ENCODE results near the gene SETX. TPM values are rescaled to one million over a fixed set of nuclear protein-coding genes. Genes with fewer than 3 reads are reported as not detected.

SETX gene
- total RNA-seq, 2 experiments from 2014 or later: 67.9 to 79.2 TPM

- no peak overlapping the region for H3K4me3 ChIP-seq (ENCODE audit: low read depth, low read length, poor library complexity, severe bottlenecking)
- intact Hi-C loops (cut with micrococcal nuclease; ENCODE audit: unreplicated experiment): no loop called here
- no peaks in the 10 kb centered on the region for H3K79me2 ChIP-seq (ENCODE audit: insufficient read depth, low read depth, low read length)
- peak; percentile 27 for DNase-seq (ENCODE audit: low spot score)
- H3K36me3 ChIP-seq (ENCODE audit: insufficient read depth, low read length): no peaks in the 10 kb centered on the region
- H3K4me2 ChIP-seq (ENCODE audit: low read length): no peak overlapping the region
- CTCF ChIA-PET (ENCODE audit: unreplicated experiment): no interaction called here
- H3K9me3 ChIP-seq (ENCODE audit: low read length): no peaks in the 10 kb centered on the region
- POLR2A ChIA-PET: no interaction called here
- BruUV-seq (replicated peaks): no TSS peak
- no peaks in the 10 kb centered on the region for H3K9me2 ChIP-seq (ENCODE audit: insufficient read depth, low read length)
- peaks cover 17% of the 10 kb centered on the region for H3K4me1 ChIP-seq (ENCODE audit: insufficient read depth, low read length, poor library complexity, severe bottlenecking)
- no peak overlapping the region for H2AFZ ChIP-seq (ENCODE audit: low read length)
- TF ChIP-seq EZH2phosphoT487 (IDR thresholded peaks at IDR 0.05; ENCODE audit: borderline replicate concordance, low read depth, low read length) (no peak), CTCF (conservative IDR thresholded peaks at IDR 0.05; ENCODE audit: low read length) (peak; percentile 55)
- H4K20me1 ChIP-seq (ENCODE audit: insufficient read depth, low read length): no peaks in the 10 kb centered on the region
- no peak overlapping the region for H3K27ac ChIP-seq (ENCODE audit: low read depth, low read length, poor library complexity, severe bottlenecking)
These were observed 111.4 kb downstream of the SETX start for GRCh38 chr9:132243156-132244074.

GRCh38 chr9:132242621-132243155 lies 112.1 kb downstream of the SETX start:
- peak; percentile 25 for DNase-seq (ENCODE audit: low spot score)
- CTCF ChIA-PET (ENCODE audit: unreplicated experiment): no interaction called here

More at GRCh38 chr9:132242621-132243155, 112.1 kb downstream of the SETX start:
- H3K36me3 ChIP-seq (ENCODE audit: insufficient read depth, low read length): no peaks in the 10 kb centered on the region
- TF ChIP-seq EZH2phosphoT487 (IDR thresholded peaks at IDR 0.05; ENCODE audit: borderline replicate concordance, low read depth, low read length): no peak
- TF ChIP-seq CTCF (conservative IDR thresholded peaks at IDR 0.05; ENCODE audit: low read length): 0 out of 2 replicates have a peak, but pooled peaks have one; percentile 32
- peaks cover 17% of the 10 kb centered on the region for H3K4me1 ChIP-seq (ENCODE audit: insufficient read depth, low read length, poor library complexity, severe bottlenecking)
- no peaks in the 10 kb centered on the region for H3K79me2 ChIP-seq (ENCODE audit: insufficient read depth, low read depth, low read length)
- POLR2A ChIA-PET: no interaction called here
- H3K4me3 ChIP-seq (ENCODE audit: low read depth, low read length, poor library complexity, severe bottlenecking): peak overlapping the region; percentile 69
- no peaks in the 10 kb centered on the region for H3K9me2 ChIP-seq (ENCODE audit: insufficient read depth, low read length)
- no TSS peak for BruUV-seq (replicated peaks)
- intact Hi-C loops (cut with micrococcal nuclease; ENCODE audit: unreplicated experiment): no loop called here
- no peaks in the 10 kb centered on the region for H4K20me1 ChIP-seq (ENCODE audit: insufficient read depth, low read length)
- H3K4me2 ChIP-seq (ENCODE audit: low read length): peak overlapping the region; percentile 81
- no peak overlapping the region for H3K27ac ChIP-seq (ENCODE audit: low read depth, low read length, poor library complexity, severe bottlenecking)
- peak overlapping the region; percentile 50; the same call in 1 of the 2 replicates for H2AFZ ChIP-seq (ENCODE audit: low read length)
- H3K9me3 ChIP-seq (ENCODE audit: low read length): no peaks in the 10 kb centered on the region

Data from OCI-LY7 (cell line).